ENCODE measurements around the gene GALNT14. TPM values are rescaled to one million over a fixed set of nuclear protein-coding genes. Genes with fewer than 3 reads are reported as not detected.

GALNT14 gene
- total RNA-seq, 1 donor from 2014 or later, result 6.4 TPM

DNA sequence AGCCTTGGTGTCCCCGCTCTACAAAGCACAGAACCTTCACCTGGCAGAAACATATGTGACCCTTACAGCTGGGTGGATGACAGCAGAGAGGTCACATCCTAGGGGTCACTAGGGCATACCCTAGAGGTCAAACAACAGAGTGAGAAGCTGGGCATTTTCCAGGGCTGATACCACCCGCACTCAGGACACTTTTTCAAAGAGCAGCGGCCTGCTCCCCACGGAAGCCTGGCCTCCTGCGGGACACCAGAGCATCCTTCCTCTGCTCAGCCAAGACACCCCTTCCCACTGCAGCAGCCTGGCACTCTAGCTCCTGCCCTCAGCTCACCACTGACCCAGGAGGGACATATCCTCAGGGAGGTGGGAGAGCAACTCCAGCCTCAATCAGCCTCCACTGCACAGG is 86.0 kb downstream of the GALNT14 start:
- H3K9me3 Mint-ChIP-seq, result no peaks in the 10 kb centered on the region
- Histone ChIP-seq H3K4me1 (peaks cover 4% of the 10 kb centered on the region), H3K79me2 (ENCODE audit: low read depth) (no peaks in the 10 kb centered on the region), H3K4me2 (no peak overlapping the region), H3K27ac (no peak overlapping the region), H4K20me1 (ENCODE audit: low read depth) (no peaks in the 10 kb centered on the region), H3K27me3 (no peaks in the 10 kb centered on the region), H3K36me3 (no peaks in the 10 kb centered on the region), H2AFZ (replicated peaks) (no peak overlapping the region), H3K9ac (no peak overlapping the region), H3K9me3 (ENCODE audit: low read depth) (no peaks in the 10 kb centered on the region), H3F3A (ENCODE audit: low read depth) (no peaks in the 10 kb centered on the region), H3K4me3 (no peak overlapping the region)
- DNase-seq (ENCODE audit: low spot score), result no peak
- no peaks in the 10 kb centered on the region for H3K4me1 Mint-ChIP-seq
- no peak overlapping the region for H3K27ac Mint-ChIP-seq
- peaks cover 5% of the 10 kb centered on the region for H3K27me3 Mint-ChIP-seq (ENCODE audit: insufficient read depth, low read depth)
- no peaks in the 10 kb centered on the region for H3K36me3 Mint-ChIP-seq
- no peak overlapping the region for H3K4me3 Mint-ChIP-seq
- TF ChIP-seq EZH2phosphoT487 (IDR thresholded peaks at IDR 0.05), result no peak
- TF ChIP-seq EZH2 (IDR thresholded peaks at IDR 0.05), result no peak

DNA sequence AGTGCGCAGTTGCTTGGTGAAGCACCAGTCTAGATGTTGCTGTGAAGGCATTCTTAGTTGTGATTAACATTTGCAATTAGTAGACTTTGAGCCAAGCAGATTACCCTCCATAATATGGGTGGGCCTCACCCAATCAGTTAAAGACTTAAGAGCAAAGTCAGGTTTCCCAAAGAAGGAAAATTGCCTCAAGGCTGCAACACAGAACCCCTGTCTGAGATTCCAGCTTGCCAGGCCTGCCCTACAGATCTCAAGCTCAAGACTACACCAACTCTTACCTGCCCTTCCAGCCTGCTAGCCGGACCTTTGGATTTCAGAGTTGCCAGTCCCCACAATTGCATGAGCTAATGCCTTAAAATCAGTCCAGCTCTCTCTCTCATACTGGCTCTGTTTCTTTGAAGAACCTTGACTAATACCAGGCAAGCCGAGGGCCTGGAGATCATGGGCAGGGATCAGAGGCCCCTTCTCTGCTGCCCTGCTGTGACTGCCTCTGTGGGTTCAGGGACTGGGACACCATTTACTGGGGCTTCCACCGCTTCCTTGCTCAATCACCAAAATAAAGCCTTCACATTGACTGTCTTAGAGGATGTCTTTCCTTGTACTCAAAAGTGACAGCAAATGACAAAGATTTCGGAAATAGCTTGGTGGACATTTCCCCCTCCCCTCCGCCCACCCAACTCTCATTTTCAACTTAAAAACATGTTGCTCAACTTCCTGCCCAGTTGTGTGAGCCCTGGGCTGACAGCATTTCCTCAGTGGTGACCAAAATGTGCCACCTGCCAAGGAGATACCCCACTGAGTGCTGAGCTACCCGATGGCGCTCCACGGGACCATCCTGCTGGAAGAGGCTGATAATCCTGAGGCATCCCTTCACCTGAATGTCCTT is 86.7 kb downstream of the GALNT14 start:
- H3K9me3 Mint-ChIP-seq, result no peaks in the 10 kb centered on the region
- Histone ChIP-seq H3K4me2 (no peak overlapping the region), H3K4me1 (peaks cover 4% of the 10 kb centered on the region), H3K9ac (no peak overlapping the region), H3K27me3 (no peaks in the 10 kb centered on the region), H3K4me3 (no peak overlapping the region), H4K20me1 (ENCODE audit: low read depth) (no peaks in the 10 kb centered on the region), H3F3A (ENCODE audit: low read depth) (no peaks in the 10 kb centered on the region), H3K9me3 (ENCODE audit: low read depth) (no peaks in the 10 kb centered on the region), H2AFZ (replicated peaks) (no peak overlapping the region), H3K27ac (no peak overlapping the region), H3K36me3 (no peaks in the 10 kb centered on the region), H3K79me2 (ENCODE audit: low read depth) (no peaks in the 10 kb centered on the region)
- H3K4me1 Mint-ChIP-seq, result no peaks in the 10 kb centered on the region
- peaks cover 5% of the 10 kb centered on the region for H3K27me3 Mint-ChIP-seq (ENCODE audit: insufficient read depth, low read depth)
- no peak overlapping the region for H3K4me3 Mint-ChIP-seq
- TF ChIP-seq EZH2 (IDR thresholded peaks at IDR 0.05) (no peak), EZH2phosphoT487 (IDR thresholded peaks at IDR 0.05) (no peak)
- TF ChIP-seq, protein P1, sequence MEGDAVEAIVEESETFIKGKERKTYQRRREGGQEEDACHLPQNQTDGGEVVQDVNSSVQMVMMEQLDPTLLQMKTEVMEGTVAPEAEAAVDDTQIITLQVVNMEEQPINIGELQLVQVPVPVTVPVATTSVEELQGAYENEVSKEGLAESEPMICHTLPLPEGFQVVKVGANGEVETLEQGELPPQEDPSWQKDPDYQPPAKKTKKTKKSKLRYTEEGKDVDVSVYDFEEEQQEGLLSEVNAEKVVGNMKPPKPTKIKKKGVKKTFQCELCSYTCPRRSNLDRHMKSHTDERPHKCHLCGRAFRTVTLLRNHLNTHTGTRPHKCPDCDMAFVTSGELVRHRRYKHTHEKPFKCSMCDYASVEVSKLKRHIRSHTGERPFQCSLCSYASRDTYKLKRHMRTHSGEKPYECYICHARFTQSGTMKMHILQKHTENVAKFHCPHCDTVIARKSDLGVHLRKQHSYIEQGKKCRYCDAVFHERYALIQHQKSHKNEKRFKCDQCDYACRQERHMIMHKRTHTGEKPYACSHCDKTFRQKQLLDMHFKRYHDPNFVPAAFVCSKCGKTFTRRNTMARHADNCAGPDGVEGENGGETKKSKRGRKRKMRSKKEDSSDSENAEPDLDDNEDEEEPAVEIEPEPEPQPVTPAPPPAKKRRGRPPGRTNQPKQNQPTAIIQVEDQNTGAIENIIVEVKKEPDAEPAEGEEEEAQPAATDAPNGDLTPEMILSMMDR (IDR thresholded peaks at IDR 0.05), result no peak
- DNase-seq (ENCODE audit: low spot score), result no peak
- no peak overlapping the region for H3K27ac Mint-ChIP-seq
- no peaks in the 10 kb centered on the region for H3K36me3 Mint-ChIP-seq

DNA sequence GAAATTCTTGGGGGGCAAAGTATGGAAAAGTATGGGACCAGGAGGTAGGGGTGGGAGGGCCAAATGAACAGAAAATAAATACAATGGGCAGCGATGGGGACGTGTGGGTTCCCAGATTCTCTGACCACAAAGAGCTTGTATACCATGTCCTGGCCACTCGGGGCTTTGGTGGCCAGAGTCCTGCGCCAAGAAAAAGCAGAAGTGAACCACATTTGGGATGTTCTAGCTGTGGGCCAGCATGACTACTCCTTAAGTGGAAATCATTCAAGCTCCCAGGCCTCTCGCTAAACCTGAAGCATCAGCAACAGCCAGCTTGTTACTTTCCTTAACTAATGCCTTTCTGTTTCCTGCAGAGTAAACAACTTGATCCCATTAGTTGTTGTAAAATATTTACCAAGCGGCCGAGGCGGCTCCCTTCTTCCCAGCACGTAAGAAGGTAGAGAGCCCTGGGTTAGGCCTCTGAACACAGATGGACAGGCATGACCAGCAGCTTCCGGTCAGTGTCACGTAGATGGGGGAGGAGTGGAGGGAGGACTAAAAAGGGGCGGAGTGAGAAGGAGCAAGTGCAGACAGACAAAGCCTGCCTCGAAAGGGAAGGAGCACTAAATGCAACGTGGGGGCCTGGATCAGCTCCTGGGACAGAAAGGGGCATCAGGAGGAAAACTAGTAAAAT is 88.2 kb downstream of the GALNT14 start:
- no peaks in the 10 kb centered on the region for H3F3A ChIP-seq (ENCODE audit: low read depth)
- no peaks in the 10 kb centered on the region for H3K9me3 ChIP-seq (ENCODE audit: low read depth)
- no peak overlapping the region for H2AFZ ChIP-seq (replicated peaks)
- DNase-seq (ENCODE audit: low spot score), result no peak
- H3K79me2 ChIP-seq (ENCODE audit: low read depth), result no peaks in the 10 kb centered on the region
- Mint-ChIP-seq H3K4me1 (no peaks in the 10 kb centered on the region), H3K9me3 (no peaks in the 10 kb centered on the region), H3K27ac (no peak overlapping the region), H3K27me3 (ENCODE audit: insufficient read depth, low read depth) (peaks cover 5% of the 10 kb centered on the region), H3K36me3 (no peaks in the 10 kb centered on the region), H3K4me3 (no peak overlapping the region)
- no peak overlapping the region for H3K4me3 ChIP-seq
- H3K27ac ChIP-seq, result no peak overlapping the region
- H3K4me1 ChIP-seq, result no peaks in the 10 kb centered on the region
- H3K4me2 ChIP-seq, result no peak overlapping the region
- TF ChIP-seq EZH2phosphoT487 (IDR thresholded peaks at IDR 0.05), result no peak
- no peaks in the 10 kb centered on the region for H4K20me1 ChIP-seq (ENCODE audit: low read depth)
- no peaks in the 10 kb centered on the region for H3K27me3 ChIP-seq
- H3K9ac ChIP-seq, result no peak overlapping the region
- H3K36me3 ChIP-seq, result no peaks in the 10 kb centered on the region

DNA sequence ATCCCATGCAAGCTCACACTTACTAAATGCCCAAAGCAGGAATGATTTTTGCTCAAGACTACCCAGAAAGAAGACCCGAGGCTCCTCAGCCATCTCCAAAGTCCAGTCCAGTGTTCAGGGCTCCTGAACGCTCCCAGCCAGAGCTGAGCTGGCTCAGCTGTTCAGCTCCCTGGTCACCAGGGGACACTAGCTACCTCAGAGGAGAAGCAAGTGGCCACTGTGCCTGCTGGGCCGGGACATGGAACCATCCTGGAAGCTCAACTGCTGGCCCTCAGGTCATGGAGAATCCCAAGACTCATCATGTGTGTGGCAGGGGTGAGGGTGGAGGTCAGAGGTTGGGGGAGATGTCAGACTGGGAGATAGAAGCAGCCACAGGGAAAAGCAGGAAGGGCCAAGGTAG is 89.0 kb downstream of the GALNT14 start:
- DNase-seq (ENCODE audit: low spot score), result no peak
- no peak overlapping the region for H3K9ac ChIP-seq
- H3K9me3 Mint-ChIP-seq, result no peaks in the 10 kb centered on the region
- no peaks in the 10 kb centered on the region for H3K9me3 ChIP-seq (ENCODE audit: low read depth)
- H3K36me3 ChIP-seq, result no peaks in the 10 kb centered on the region
- H3K4me3 ChIP-seq, result no peak overlapping the region
- no peaks in the 10 kb centered on the region for H3K79me2 ChIP-seq (ENCODE audit: low read depth)
- H3K27me3 ChIP-seq, result no peaks in the 10 kb centered on the region
- no peaks in the 10 kb centered on the region for H4K20me1 ChIP-seq (ENCODE audit: low read depth)
- H3K4me1 ChIP-seq, result no peaks in the 10 kb centered on the region
- H2AFZ ChIP-seq (replicated peaks), result no peak overlapping the region
- H3K27ac Mint-ChIP-seq, result no peak overlapping the region
- H3K27me3 Mint-ChIP-seq (ENCODE audit: insufficient read depth, low read depth), result peaks cover 5% of the 10 kb centered on the region
- no peak overlapping the region for H3K4me2 ChIP-seq
- H3F3A ChIP-seq (ENCODE audit: low read depth), result no peaks in the 10 kb centered on the region
- H3K4me1 Mint-ChIP-seq, result no peaks in the 10 kb centered on the region
- TF ChIP-seq, protein P1 (IDR thresholded peaks at IDR 0.05), result no peak
- TF ChIP-seq EZH2phosphoT487 (IDR thresholded peaks at IDR 0.05), result no peak
- no peak for TF ChIP-seq EZH2 (IDR thresholded peaks at IDR 0.05)
- no peaks in the 10 kb centered on the region for H3K36me3 Mint-ChIP-seq
- H3K27ac ChIP-seq, result no peak overlapping the region
- no peak overlapping the region for H3K4me3 Mint-ChIP-seq
